Measurements from ENCODE around the gene CAMTA1.

CAMTA1 gene

DNA sequence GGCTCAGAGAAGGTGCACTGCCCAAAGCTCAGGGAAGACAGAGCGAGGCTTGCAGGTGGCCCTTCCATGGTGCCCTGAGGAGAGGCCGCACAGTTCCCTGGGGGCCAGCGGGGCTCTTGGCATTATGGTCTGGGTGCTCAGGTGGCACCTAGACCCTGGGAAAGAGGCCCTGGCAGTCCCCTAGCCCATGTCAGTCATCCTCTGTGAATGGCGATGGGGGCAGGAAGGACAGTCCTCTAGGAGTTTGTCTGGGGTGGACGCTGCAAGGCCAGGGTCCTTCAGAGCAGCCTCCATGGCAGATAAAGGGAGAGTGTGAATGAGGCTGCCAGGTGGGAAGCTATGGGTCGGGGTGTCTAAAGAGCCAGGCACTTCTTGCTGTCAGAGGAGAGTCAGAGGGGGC lies 640.0 kb downstream of the CAMTA1 start:
- no peak overlapping the region for H3K9ac ChIP-seq (ENCODE audit: low read depth, low read length)

DNA sequence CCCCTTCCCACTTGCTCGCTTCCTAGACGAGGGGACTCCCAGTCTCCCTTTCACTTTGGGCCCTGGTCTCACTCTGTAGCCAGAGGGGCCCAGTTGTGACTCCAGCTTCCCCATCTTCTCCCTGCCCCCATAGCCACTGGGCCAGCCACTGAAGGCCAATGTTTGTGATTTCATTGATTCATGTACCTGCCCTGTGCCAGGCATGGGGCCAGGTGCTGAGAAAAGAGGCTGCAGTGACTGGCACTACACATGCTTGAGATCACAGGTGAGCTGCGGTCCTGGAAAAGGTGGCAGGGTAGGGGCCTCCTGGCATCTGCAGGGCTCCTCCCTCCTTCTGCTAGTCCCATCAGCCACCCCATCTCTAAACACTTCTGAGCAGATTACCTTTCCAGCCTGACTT lies 640.5 kb downstream of the CAMTA1 start:
- Histone ChIP-seq H3K36me3 (ENCODE audit: control insufficient read depth, insufficient read depth, low read length) (no peaks in the 10 kb centered on the region), H3K9me3 (ENCODE audit: control insufficient read depth, insufficient read depth, low read length) (no peaks in the 10 kb centered on the region), H3K27me3 (ENCODE audit: control insufficient read depth, insufficient read depth, low read length) (no peaks in the 10 kb centered on the region), H3K4me1 (ENCODE audit: control insufficient read depth, insufficient read depth, low read length) (no peaks in the 10 kb centered on the region), H3K9ac (ENCODE audit: low read depth, low read length) (no peak overlapping the region), H3K4me3 (ENCODE audit: low read depth, low read length) (no peak overlapping the region)

More for the DNA sequence above, 640.0 kb downstream of the CAMTA1 start:
- Histone ChIP-seq H3K9me3 (ENCODE audit: control insufficient read depth, insufficient read depth, low read length) (no peaks in the 10 kb centered on the region), H3K4me3 (ENCODE audit: low read depth, low read length) (no peak overlapping the region), H3K27me3 (ENCODE audit: control insufficient read depth, insufficient read depth, low read length) (no peaks in the 10 kb centered on the region), H3K36me3 (ENCODE audit: control insufficient read depth, insufficient read depth, low read length) (no peaks in the 10 kb centered on the region), H3K4me1 (ENCODE audit: control insufficient read depth, insufficient read depth, low read length) (no peaks in the 10 kb centered on the region)

DNA sequence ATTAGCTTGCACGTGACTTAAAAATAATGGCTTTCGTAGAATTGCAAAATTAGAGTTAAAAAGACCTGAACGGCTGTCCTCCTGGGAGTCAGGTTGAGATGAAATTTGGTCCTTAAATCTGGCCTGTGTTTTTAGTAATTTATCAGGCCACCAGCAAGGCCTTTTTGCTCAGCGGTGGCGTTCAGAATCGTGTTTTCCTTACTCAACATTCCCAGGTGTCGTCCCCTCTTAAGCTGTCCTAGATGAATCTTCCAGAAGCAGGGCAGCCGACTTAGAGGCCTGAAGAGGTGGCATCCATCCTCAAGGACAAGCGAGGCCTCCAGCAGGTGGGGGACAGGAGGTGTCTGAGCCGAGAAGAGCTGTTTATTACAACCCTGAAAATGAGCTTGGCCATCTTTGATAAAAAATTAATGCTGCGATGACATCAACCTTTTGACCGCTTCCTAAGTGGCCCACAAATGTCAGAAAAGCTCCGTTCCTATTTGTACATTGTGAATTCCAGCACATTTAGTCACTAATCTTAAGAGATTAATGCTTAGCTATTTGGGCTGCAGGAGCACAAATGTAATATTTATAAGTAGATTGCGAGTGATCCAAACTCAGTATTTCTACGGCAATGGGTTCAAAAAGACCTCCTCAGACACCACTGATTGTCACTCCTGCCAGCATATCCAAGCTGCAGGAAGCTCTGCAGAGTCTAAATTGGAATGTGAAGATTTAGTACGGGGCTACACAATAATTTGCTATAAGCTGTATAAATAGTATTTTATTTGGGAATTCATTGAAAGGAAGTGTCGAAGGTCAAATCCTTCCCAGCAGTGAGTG lies 641.7 kb downstream of the CAMTA1 start:
- Histone ChIP-seq H3K4me1 (ENCODE audit: control insufficient read depth, insufficient read depth, low read length) (no peaks in the 10 kb centered on the region), H3K27me3 (ENCODE audit: control insufficient read depth, insufficient read depth, low read length) (no peaks in the 10 kb centered on the region)

DNA sequence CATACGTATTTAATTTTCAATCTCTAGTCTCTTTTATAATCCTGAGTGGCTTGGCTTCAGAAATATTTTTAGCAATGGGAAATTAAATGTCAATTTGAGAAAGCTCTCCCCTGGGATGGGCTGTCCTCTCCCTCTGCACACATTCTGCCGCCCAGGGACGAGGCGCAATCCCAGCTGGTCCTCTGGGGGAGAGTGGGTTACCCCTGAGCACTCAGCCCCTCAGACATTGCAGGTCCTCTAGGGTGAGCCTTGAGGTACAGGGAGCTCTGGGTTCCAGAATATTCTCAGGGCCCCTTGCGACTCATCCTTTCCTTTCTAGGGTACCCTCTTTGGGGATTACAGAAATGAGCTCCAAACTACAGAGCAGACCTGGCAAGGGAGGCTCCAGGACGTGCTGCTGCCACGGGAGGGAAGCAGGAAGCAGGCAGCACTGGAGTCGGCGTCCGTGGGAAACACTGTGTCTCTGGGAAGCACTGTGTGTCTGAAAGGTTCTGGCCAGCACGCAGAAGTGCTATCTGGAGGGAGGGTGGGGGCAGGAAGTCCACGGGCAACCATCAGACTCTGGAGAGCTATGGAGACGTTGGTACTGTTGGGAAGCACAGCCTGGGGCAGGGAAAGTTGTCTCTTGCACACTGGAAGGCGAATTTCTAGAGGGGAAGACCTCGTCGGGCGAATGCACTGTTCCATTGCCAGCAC lies 642.5 kb downstream of the CAMTA1 start:
- Histone ChIP-seq H3K9ac (ENCODE audit: low read depth, low read length) (no peak overlapping the region), H3K27me3 (ENCODE audit: control insufficient read depth, insufficient read depth, low read length) (no peaks in the 10 kb centered on the region), H3K4me1 (ENCODE audit: control insufficient read depth, insufficient read depth, low read length) (no peaks in the 10 kb centered on the region), H3K36me3 (ENCODE audit: control insufficient read depth, insufficient read depth, low read length) (no peaks in the 10 kb centered on the region), H3K9me3 (ENCODE audit: control insufficient read depth, insufficient read depth, low read length) (no peaks in the 10 kb centered on the region), H3K4me3 (ENCODE audit: low read depth, low read length) (no peak overlapping the region)

More for the DNA sequence above, 641.7 kb downstream of the CAMTA1 start:
- no peak overlapping the region for H3K9ac ChIP-seq (ENCODE audit: low read depth, low read length)
- no peaks in the 10 kb centered on the region for H3K36me3 ChIP-seq (ENCODE audit: control insufficient read depth, insufficient read depth, low read length)
- no peak overlapping the region for H3K4me3 ChIP-seq (ENCODE audit: low read depth, low read length)
- H3K9me3 ChIP-seq (ENCODE audit: control insufficient read depth, insufficient read depth, low read length): no peaks in the 10 kb centered on the region

DNA sequence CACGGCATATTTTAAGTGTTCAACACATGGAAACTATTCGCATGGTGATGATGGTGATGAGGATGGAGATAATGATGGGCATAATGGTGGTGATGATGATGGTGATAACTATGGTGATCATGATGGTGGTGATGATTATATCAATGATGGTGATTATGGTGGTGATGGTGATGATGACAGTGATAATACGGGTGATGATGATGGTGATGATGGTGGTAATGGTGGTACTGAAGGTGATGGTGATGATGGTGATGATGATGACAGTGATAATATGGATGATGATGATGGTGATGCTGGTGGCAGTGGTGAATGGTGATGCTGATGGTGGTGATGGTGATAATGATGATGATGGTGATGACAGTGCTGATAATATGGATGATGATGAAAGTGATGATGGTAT lies 644.0 kb downstream of the CAMTA1 start:
- H3K4me1 ChIP-seq (ENCODE audit: control insufficient read depth, insufficient read depth, low read length): no peaks in the 10 kb centered on the region
- H3K9me3 ChIP-seq (ENCODE audit: control insufficient read depth, insufficient read depth, low read length): peaks cover 5% of the 10 kb centered on the region
- H3K36me3 ChIP-seq (ENCODE audit: control insufficient read depth, insufficient read depth, low read length): no peaks in the 10 kb centered on the region
- H3K9ac ChIP-seq (ENCODE audit: low read depth, low read length): no peak overlapping the region
- no peaks in the 10 kb centered on the region for H3K27me3 ChIP-seq (ENCODE audit: control insufficient read depth, insufficient read depth, low read length)
- no peak overlapping the region for H3K4me3 ChIP-seq (ENCODE audit: low read depth, low read length)

DNA sequence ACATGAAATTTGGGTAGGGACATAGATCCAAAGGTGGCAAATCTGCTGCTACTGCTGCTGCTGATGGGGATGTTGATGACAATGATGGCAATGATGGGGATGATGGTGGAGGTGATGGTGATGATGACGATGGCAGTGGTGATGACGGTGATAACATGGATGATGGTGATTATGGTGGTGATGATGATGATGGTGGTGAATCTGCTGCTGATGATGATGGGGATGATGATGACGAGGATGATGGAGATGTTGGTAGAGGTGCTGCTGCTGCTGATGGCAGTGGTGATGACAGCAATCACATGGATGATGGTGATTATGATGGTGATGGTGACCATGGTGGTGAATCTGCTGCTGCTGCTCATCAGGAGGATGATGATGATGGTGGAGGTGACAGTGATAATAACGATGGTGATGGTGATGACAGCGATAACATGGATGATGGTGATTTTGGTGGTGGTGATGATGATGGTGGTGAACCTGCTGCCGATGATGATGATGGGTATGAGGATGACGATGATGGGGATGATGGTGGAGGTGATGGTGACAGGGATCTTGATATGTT lies 644.9 kb downstream of the CAMTA1 start:
- Histone ChIP-seq H3K4me3 (ENCODE audit: low read depth, low read length) (no peak overlapping the region), H3K36me3 (ENCODE audit: control insufficient read depth, insufficient read depth, low read length) (no peaks in the 10 kb centered on the region), H3K9me3 (ENCODE audit: control insufficient read depth, insufficient read depth, low read length) (peaks cover 5% of the 10 kb centered on the region), H3K4me1 (ENCODE audit: control insufficient read depth, insufficient read depth, low read length) (no peaks in the 10 kb centered on the region), H3K27me3 (ENCODE audit: control insufficient read depth, insufficient read depth, low read length) (no peaks in the 10 kb centered on the region), H3K9ac (ENCODE audit: low read depth, low read length) (no peak overlapping the region)

DNA sequence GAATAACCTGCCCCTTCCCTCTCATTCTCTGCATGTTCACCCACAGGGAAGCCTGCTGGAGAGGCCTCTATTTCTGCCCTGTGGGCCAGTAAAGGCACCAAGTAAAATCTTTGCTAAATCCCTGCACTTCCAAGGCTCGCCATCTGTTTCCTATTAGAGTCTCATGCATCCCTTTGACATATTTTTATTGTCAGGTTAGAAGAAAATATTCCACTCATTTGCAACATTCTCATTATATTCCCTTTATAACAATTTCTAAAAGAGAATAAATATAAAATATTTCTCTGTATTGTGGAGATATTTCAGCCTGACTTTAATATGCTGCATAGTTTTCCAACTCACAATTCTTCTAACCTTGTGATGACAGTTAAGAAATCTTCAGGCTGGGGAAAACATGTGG lies 645.4 kb downstream of the CAMTA1 start:
- H3K27me3 ChIP-seq (ENCODE audit: control insufficient read depth, insufficient read depth, low read length): no peaks in the 10 kb centered on the region
- H3K36me3 ChIP-seq (ENCODE audit: control insufficient read depth, insufficient read depth, low read length): no peaks in the 10 kb centered on the region
- H3K9me3 ChIP-seq (ENCODE audit: control insufficient read depth, insufficient read depth, low read length): peaks cover 5% of the 10 kb centered on the region
- no peaks in the 10 kb centered on the region for H3K4me1 ChIP-seq (ENCODE audit: control insufficient read depth, insufficient read depth, low read length)
- no peak overlapping the region for H3K4me3 ChIP-seq (ENCODE audit: low read depth, low read length)
- no peak overlapping the region for H3K9ac ChIP-seq (ENCODE audit: low read depth, low read length)

DNA sequence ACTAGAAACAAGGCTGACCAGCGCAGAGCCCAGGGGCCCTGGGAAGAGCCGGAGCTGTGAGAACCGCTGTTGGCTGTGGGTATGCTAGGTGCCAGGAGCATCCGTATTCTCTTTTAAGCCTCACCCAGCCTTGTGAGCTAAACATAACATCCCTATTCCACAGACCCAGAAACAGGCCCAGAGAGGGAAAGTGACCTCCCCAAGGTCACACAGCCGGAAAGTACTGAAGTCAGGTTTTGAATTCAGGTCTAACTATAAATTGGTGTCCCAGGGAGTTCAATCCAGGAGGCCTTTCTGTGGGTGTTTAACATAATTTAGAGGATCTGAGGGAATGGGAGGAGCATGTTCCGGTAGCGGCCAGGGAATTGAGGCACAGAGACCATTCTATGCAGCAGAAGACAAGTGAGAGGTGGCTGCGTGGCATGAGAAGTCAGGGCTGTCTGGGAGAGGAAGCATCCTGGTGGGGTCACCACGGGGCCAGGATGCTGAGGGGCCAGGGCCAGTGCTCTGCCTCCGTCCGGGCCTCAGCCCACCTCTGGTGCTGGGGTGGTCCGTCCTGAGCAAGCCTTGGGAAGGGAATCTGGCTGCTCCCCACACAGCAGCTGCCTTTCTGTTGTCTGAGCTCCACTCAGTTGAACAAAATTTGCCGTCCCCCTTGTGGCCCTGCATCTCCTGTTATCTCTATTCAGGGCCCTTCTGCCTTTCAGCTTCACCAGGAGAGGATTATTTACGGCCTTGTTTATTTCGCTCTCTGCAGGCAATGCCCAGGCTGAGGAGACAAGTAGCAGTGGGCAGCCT lies 647.0 kb downstream of the CAMTA1 start:
- Histone ChIP-seq H3K4me3 (ENCODE audit: low read depth, low read length) (no peak overlapping the region), H3K27me3 (ENCODE audit: control insufficient read depth, insufficient read depth, low read length) (no peaks in the 10 kb centered on the region), H3K9ac (ENCODE audit: low read depth, low read length) (no peak overlapping the region), H3K4me1 (ENCODE audit: control insufficient read depth, insufficient read depth, low read length) (no peaks in the 10 kb centered on the region), H3K36me3 (ENCODE audit: control insufficient read depth, insufficient read depth, low read length) (no peaks in the 10 kb centered on the region), H3K9me3 (ENCODE audit: control insufficient read depth, insufficient read depth, low read length) (peaks cover 5% of the 10 kb centered on the region)

DNA sequence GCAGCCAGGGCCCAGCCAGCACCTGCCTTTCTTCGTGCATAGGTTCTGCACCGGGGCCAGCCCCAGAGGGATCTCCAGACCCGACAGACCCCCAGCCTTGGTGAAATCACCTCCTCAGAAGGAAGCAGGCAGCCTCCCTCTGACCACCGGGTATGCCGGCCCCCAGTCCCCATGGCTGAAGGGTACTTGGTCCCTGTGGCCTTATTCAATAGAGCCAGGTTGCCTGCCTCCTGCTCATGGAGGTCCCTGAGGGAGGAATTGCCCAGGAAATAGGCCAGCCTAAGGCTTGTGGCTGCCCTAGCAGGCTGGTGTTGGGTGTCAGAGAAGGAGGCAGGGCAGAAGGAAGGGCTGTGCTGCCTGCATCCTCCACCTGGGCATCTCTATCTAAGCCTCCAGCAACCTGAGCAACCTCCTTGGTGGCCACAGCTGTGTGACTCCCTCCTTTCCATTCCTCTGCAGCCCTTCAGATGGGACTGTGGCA lies 647.7 kb downstream of the CAMTA1 start:
- Histone ChIP-seq H3K4me1 (ENCODE audit: control insufficient read depth, insufficient read depth, low read length) (no peaks in the 10 kb centered on the region), H3K9me3 (ENCODE audit: control insufficient read depth, insufficient read depth, low read length) (peaks cover 5% of the 10 kb centered on the region), H3K27me3 (ENCODE audit: control insufficient read depth, insufficient read depth, low read length) (no peaks in the 10 kb centered on the region), H3K4me3 (ENCODE audit: low read depth, low read length) (no peak overlapping the region), H3K36me3 (ENCODE audit: control insufficient read depth, insufficient read depth, low read length) (no peaks in the 10 kb centered on the region), H3K9ac (ENCODE audit: low read depth, low read length) (no peak overlapping the region)

DNA sequence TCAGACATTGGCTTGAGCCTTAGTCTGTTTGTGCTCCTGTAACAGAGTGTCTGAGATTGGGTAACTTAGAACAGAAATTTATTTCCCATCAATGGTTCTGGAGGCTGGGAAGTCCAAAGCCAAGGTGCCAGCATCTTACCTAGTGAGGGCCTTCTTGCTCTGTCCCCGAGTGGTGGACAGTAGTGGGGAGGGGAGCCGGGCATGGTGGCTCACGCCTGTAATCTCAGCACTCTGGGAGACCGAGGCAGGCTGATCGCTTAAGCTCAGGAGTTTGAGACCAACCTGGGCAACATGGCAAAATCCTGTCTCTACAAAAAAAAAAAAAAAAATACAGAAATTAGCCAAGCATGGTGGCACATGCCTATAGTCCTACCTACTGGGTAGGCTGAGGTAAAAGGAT lies 649.3 kb downstream of the CAMTA1 start:
- Histone ChIP-seq H3K4me1 (ENCODE audit: control insufficient read depth, insufficient read depth, low read length) (no peaks in the 10 kb centered on the region), H3K4me3 (ENCODE audit: low read depth, low read length) (no peak overlapping the region), H3K9me3 (ENCODE audit: control insufficient read depth, insufficient read depth, low read length) (peaks cover 5% of the 10 kb centered on the region), H3K36me3 (ENCODE audit: control insufficient read depth, insufficient read depth, low read length) (no peaks in the 10 kb centered on the region), H3K9ac (ENCODE audit: low read depth, low read length) (no peak overlapping the region), H3K27me3 (ENCODE audit: control insufficient read depth, insufficient read depth, low read length) (no peaks in the 10 kb centered on the region)

DNA sequence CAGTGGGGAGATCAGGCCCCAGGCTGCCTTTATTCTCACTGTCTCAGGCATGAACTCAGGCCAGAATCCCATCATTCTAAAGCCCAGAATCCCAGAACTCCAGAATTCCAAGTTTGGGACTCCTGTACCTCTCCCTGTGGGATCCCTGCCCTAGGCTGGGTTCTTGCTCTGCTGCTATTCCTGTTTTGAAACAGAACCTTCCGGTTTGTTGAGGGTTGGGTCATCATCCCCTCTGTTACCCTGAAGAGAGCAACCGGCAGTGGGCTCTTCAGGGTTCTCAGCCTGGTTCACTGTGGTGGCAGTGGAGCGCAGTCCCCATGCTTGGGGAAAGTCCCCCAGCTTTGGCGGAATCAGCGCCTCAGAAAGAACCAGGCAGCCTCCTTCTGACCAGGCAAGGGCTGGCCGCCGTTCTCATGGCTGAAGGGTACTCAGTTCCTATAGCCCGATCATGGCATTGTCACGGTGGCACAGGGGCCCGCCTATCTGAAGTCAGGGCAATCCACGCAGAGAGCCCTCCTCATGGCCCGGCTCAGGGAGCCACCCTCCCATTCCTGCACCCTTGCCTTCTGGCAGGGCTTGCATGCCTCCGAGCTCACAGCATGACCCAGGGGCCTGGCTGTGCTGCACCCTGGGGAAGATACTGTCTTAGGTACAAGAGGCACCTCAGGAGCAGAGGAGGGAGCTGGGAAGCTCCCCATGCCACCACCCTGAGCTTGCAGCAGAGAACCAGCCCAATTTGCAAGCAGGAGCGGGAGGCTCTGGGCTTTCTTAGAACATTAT lies 650.2 kb downstream of the CAMTA1 start:
- H3K4me3 ChIP-seq (ENCODE audit: low read depth, low read length): no peak overlapping the region

More for the DNA sequence above, 650.2 kb downstream of the CAMTA1 start:
- peaks cover 5% of the 10 kb centered on the region for H3K9me3 ChIP-seq (ENCODE audit: control insufficient read depth, insufficient read depth, low read length)
- H3K27me3 ChIP-seq (ENCODE audit: control insufficient read depth, insufficient read depth, low read length): no peaks in the 10 kb centered on the region
- no peaks in the 10 kb centered on the region for H3K4me1 ChIP-seq (ENCODE audit: control insufficient read depth, insufficient read depth, low read length)
- no peaks in the 10 kb centered on the region for H3K36me3 ChIP-seq (ENCODE audit: control insufficient read depth, insufficient read depth, low read length)
- H3K9ac ChIP-seq (ENCODE audit: low read depth, low read length): no peak overlapping the region

All from iPS-15b (cell line).